Activated T-helper 1 cell treated with anti-CD3 and anti-CD28 coated beads, Interleukin-12 subunit alpha, Interleukin-12 subunit beta, Interleukin-2, Interleukin-4 antibody, amounts not matched to agents 30 ng/mL and 10 ng/mL and 1 ng/mL, durations not matched to agents 14 hours and 24 hours and 36 hours (primary cell): ENCODE results near the gene FRZB. TPM values are rescaled to one million over a fixed set of nuclear protein-coding genes. Genes with fewer than 3 reads are reported as not detected.
"Not testable (repeated sequence)": the region's sequence is repeated elsewhere in the genome, so short reads cannot be mapped to it uniquely, and the experiment has no call there.

ENCODE experiments used
- DNase-seq: peaks from one replicate; pipeline ENCODE4 v3.0.0; 2021; ENCODE audit warnings: low spot score
- H3K27ac Mint-ChIP-seq: one replicate; pipeline ENCODE4 v1.8.0; 2021; ENCODE audit warnings: mild to moderate bottlenecking, mixed read lengths
- H3K27me3 Mint-ChIP-seq: one replicate; pipeline ENCODE4 v1.8.0; 2022; ENCODE audit warnings: mild to moderate bottlenecking, moderate library complexity, mixed read lengths; ENCODE audit not compliant: insufficient read depth
- H3K36me3 Mint-ChIP-seq: one replicate; pipeline ENCODE4 v1.8.0; 2021; ENCODE audit warnings: low read depth, mixed read lengths
- H3K4me1 Mint-ChIP-seq: one replicate; pipeline ENCODE4 v1.8.0; 2021; ENCODE audit warnings: low read depth, mixed read lengths
- H3K4me3 Mint-ChIP-seq: one replicate; pipeline ENCODE4 v1.8.0; 2021; ENCODE audit warnings: mild to moderate bottlenecking, moderate library complexity, mixed read lengths
- H3K9me3 Mint-ChIP-seq: one replicate; pipeline ENCODE4 v1.8.0; 2021; ENCODE audit warnings: mixed read lengths
- intact Hi-C: fragments of 100-400 bp; cut with micrococcal nuclease; formaldehyde crosslinking; loops from one replicate; pipeline ENCODE4 v1.15.1; 2024
- total RNA-seq: library from RNA; stranded (reverse); gene quantifications from 2 replicates; pipeline ENCODE4 v1.2.3, GENCODE V29; 2022

Gene FRZB
- total RNA-seq, 1 donor from 2014 or later = not detected

DNA sequence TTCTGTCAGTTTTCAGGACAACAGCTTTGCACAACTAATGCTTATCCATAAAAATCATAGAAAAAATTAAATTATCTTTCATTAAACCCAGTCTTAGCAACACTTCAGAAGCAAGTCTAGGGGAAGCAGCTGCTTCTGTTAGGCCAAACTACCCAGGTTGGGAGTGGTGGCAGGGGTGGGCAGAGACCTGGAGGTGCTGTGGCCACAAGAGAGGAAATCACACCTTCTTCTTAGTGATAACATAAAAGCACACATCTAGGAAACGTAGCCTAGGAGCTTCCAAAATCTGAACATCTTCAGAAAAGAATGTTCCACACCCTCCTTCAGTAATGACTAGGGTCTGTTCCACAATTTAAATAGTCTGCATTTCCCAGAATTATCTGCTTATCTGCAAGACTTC lies 32.3 kb upstream of the FRZB start:
- Mint-ChIP-seq H3K27me3 (peaks cover 4% of the 10 kb centered on the region), H3K4me1 (peaks cover 9% of the 10 kb centered on the region), H3K27ac (no peak overlapping the region), H3K4me3 (no peak overlapping the region), H3K9me3 (no peaks in the 10 kb centered on the region), H3K36me3 (no peaks in the 10 kb centered on the region)
- no peak for DNase-seq
- intact Hi-C loops = no loop called here

DNA sequence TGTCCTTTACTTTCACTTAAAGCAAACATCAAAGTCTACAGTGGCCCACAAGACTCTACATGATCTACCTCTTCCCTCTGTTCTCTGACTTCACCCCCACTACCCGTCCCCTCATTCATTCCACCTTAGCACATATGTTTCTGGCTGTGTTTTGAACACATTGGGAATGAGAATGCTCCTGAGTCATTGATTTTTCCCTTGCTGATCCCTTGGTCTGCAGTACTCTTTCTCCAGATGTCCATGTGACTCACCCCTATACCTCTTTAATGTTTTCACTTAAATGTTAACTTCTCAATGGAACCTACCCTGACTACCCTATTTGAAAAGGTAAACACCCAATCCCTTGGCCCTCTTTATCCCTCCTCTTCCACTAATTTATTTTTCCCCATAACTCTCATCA lies 30.7 kb upstream of the FRZB start:
- no peak overlapping the region for H3K4me3 Mint-ChIP-seq
- intact Hi-C loops = no loop called here
- H3K36me3 Mint-ChIP-seq = no peaks in the 10 kb centered on the region
- H3K4me1 Mint-ChIP-seq = peaks cover 9% of the 10 kb centered on the region
- no peak overlapping the region for H3K27ac Mint-ChIP-seq
- no peaks in the 10 kb centered on the region for H3K9me3 Mint-ChIP-seq
- no peak for DNase-seq
- peaks cover 4% of the 10 kb centered on the region for H3K27me3 Mint-ChIP-seq

DNA sequence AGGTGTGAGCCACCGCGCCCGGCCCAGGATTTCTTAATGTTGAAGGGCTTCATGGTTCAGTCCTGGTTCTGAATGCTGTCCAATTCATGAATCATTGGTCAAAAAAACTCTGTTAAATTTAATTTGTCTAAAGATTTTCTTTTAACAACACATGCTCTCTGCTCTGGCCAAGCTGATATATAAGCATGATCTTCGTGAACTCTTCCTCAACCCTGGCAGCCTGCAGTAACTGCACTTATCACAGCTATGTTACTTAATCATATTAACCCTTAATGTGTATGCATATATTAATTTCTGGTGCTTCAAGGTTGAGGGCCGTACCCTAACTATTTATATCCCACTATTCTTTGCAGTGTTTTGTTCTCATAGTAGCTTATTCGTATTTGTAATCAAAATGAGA lies 29.4 kb upstream of the FRZB start:
- H3K4me3 Mint-ChIP-seq = no peak overlapping the region
- intact Hi-C loops = no loop called here

GRCh38 chr2:182895169-182895568 lies 28.7 kb upstream of the FRZB start:
- no peak for DNase-seq
- intact Hi-C loops = no loop called here
- no peaks in the 10 kb centered on the region for H3K9me3 Mint-ChIP-seq
- H3K27ac Mint-ChIP-seq = no peak overlapping the region
- peaks cover 9% of the 10 kb centered on the region for H3K4me1 Mint-ChIP-seq
- H3K27me3 Mint-ChIP-seq = peaks cover 4% of the 10 kb centered on the region
- H3K4me3 Mint-ChIP-seq = no peak overlapping the region
- no peaks in the 10 kb centered on the region for H3K36me3 Mint-ChIP-seq

More for the DNA sequence above, 29.4 kb upstream of the FRZB start:
- no peak overlapping the region for H3K27ac Mint-ChIP-seq
- DNase-seq = no peak
- no peaks in the 10 kb centered on the region for H3K9me3 Mint-ChIP-seq
- H3K27me3 Mint-ChIP-seq = peaks cover 4% of the 10 kb centered on the region
- H3K4me1 Mint-ChIP-seq = peaks cover 9% of the 10 kb centered on the region
- no peaks in the 10 kb centered on the region for H3K36me3 Mint-ChIP-seq

- no peak overlapping the region for H3K27ac Mint-ChIP-seq
- intact Hi-C loops = no loop called here
- no peaks in the 10 kb centered on the region for H3K36me3 Mint-ChIP-seq
Measured at GRCh38 chr2:182894174-182894573, 27.7 kb upstream of the FRZB start.

GRCh38 chr2:182893666-182894065 lies 27.2 kb upstream of the FRZB start:
- no peak overlapping the region for H3K27ac Mint-ChIP-seq
- intact Hi-C loops = no loop called here
- DNase-seq = no peak
- H3K27me3 Mint-ChIP-seq = no peaks in the 10 kb centered on the region
- H3K4me1 Mint-ChIP-seq = no peaks in the 10 kb centered on the region
- no peaks in the 10 kb centered on the region for H3K9me3 Mint-ChIP-seq
- H3K4me3 Mint-ChIP-seq = no peak overlapping the region
- no peaks in the 10 kb centered on the region for H3K36me3 Mint-ChIP-seq

More at GRCh38 chr2:182894174-182894573, 27.7 kb upstream of the FRZB start:
- no peak overlapping the region for H3K4me3 Mint-ChIP-seq
- no peaks in the 10 kb centered on the region for H3K27me3 Mint-ChIP-seq
- H3K4me1 Mint-ChIP-seq = peaks cover 3% of the 10 kb centered on the region
- DNase-seq = no peak
- H3K9me3 Mint-ChIP-seq = no peaks in the 10 kb centered on the region

- H3K4me3 Mint-ChIP-seq, H3K9me3 Mint-ChIP-seq, intact Hi-C loops, DNase-seq, H3K27ac Mint-ChIP-seq, H3K27me3 Mint-ChIP-seq, H3K4me1 Mint-ChIP-seq, H3K36me3 Mint-ChIP-seq: not testable (repeated sequence)
Measured at GRCh38 chr2:182893035-182893434, 26.6 kb upstream of the FRZB start.

DNA sequence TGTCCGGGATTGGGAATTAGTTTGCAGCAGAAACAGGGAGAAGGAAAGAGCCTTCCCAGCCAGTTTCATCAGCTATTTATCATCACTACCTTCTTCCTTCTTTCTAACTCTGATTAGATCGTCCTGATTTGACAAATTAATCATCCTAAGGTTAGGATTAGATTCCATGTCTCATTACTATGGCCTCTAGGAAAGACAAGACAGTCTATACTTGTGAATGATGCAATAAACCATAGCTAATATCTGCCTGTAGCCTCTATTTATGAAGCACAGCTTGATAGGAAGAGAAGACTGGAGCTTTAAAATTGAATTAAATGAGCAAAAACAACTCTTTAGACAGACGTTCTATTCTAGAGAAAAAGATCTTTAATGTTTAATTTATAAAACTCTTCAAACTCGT lies 25.2 kb upstream of the FRZB start:
- DNase-seq = no peak
- Mint-ChIP-seq H3K9me3 (no peaks in the 10 kb centered on the region), H3K4me3 (no peak overlapping the region), H3K27ac (no peak overlapping the region), H3K36me3 (no peaks in the 10 kb centered on the region), H3K4me1 (no peaks in the 10 kb centered on the region), H3K27me3 (no peaks in the 10 kb centered on the region)
- intact Hi-C loops = no loop called here

DNA sequence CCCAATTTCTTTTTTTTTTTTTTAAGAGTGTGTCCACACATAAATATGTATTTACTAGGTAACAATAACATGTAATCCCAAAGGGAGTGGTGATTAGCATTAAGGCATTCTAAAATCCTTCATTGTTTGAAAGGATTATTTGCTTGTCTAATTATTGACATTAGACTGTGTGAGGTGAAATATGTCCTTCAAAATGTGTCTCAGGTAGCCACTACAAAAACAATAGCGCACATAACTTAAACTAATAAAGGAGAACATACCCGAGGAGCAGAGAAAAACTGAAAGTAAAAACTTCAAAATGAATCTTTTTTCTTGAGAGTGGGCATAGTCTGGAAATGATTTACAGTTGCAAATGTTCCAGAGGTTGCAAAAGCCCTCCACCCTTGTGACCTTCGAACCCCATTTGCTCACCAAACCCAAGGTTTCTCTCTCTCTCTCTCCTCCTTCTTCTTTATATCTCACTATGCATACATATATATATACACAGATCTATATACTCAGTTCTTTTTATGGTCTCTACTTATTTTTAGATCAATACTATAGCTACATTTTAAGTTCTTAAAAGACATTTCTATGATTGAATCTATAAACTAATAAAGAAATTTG lies 24.4 kb upstream of the FRZB start:
- Mint-ChIP-seq H3K9me3 (no peaks in the 10 kb centered on the region), H3K4me1 (no peaks in the 10 kb centered on the region), H3K36me3 (no peaks in the 10 kb centered on the region), H3K27me3 (no peaks in the 10 kb centered on the region), H3K4me3 (no peak overlapping the region), H3K27ac (no peak overlapping the region)
- intact Hi-C loops = no loop called here
- DNase-seq = no peak

- no peaks in the 10 kb centered on the region for H3K9me3 Mint-ChIP-seq
- no peak for DNase-seq
- H3K36me3 Mint-ChIP-seq = no peaks in the 10 kb centered on the region
- H3K4me1 Mint-ChIP-seq = no peaks in the 10 kb centered on the region
- intact Hi-C loops = no loop called here
- H3K27ac Mint-ChIP-seq = no peak overlapping the region
- H3K27me3 Mint-ChIP-seq = no peaks in the 10 kb centered on the region
- H3K4me3 Mint-ChIP-seq = no peak overlapping the region
Measured at GRCh38 chr2:182890305-182890704, 23.9 kb upstream of the FRZB start.

DNA sequence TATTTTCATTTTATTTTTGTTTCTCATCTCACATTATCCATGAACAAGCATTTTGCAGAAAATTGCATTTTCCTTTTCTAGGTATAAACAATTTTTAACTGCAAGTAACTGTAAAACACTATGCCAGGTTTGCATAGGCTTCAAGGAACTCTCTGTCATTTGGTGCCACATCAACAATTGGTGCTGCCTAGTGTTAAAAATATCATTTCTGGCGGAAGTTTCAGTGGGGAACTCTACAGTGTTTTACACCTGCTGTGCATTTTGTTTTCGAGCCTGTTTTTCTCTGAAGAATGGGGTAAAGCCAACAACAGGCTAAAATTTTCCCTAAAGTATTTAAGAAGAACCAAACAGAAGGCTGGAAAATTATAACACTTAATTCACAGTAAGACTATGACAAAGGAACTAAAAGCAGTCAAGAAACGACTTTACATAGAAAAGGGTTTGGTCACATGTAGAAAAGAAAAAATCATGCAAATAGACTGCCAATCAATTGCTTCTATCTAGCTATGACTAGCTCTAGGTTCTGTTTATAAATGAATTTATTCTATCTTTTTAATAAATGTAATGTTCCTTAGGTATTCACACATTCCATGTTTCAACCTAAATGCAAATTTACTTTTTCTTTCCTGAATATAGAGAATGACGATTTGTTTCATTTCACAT lies 21.4 kb upstream of the FRZB start:
- no peak overlapping the region for H3K4me3 Mint-ChIP-seq
- intact Hi-C loops = no loop called here
- no peaks in the 10 kb centered on the region for H3K36me3 Mint-ChIP-seq
- H3K4me1 Mint-ChIP-seq = no peaks in the 10 kb centered on the region
- H3K27ac Mint-ChIP-seq = no peak overlapping the region
- no peak for DNase-seq
- H3K27me3 Mint-ChIP-seq = peaks cover 4% of the 10 kb centered on the region
- no peaks in the 10 kb centered on the region for H3K9me3 Mint-ChIP-seq

GRCh38 chr2:182887093-182887492 lies 20.7 kb upstream of the FRZB start:
- intact Hi-C loops = no loop called here
- Mint-ChIP-seq H3K27me3 (peaks cover 4% of the 10 kb centered on the region), H3K4me3 (no peak overlapping the region), H3K9me3 (no peaks in the 10 kb centered on the region), H3K27ac (no peak overlapping the region), H3K36me3 (no peaks in the 10 kb centered on the region), H3K4me1 (no peaks in the 10 kb centered on the region)
- DNase-seq = no peak

GRCh38 chr2:182885771-182886170 lies 19.3 kb upstream of the FRZB start:
- Mint-ChIP-seq H3K36me3 (no peaks in the 10 kb centered on the region), H3K4me3 (no peak overlapping the region), H3K9me3 (no peaks in the 10 kb centered on the region), H3K27me3 (peaks cover 4% of the 10 kb centered on the region), H3K27ac (no peak overlapping the region), H3K4me1 (no peaks in the 10 kb centered on the region)
- intact Hi-C loops = no loop called here
- DNase-seq = no peak

DNA sequence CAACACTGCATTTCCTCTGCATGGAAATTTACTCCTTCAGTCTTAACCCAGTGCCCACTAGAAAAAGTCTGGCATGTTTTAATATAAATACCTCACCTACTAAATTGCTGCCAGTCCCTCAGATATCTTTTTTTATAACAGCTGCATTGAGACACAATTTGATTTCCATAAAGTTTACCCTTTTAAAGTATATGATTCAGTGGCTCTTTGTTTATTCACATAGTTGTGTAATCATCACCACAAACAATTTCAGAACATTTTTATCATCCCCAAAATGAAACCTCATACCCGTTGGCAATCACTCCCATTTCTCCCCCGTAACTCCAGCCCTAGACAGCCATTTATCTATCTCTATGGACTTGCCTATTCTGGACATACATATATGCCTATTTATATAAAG lies 17.0 kb upstream of the FRZB start:
- H3K9me3 Mint-ChIP-seq = no peaks in the 10 kb centered on the region
- intact Hi-C loops = no loop called here
- H3K4me3 Mint-ChIP-seq = no peak overlapping the region
- no peaks in the 10 kb centered on the region for H3K36me3 Mint-ChIP-seq
- H3K27me3 Mint-ChIP-seq = peaks cover 4% of the 10 kb centered on the region
- H3K4me1 Mint-ChIP-seq = no peaks in the 10 kb centered on the region
- H3K27ac Mint-ChIP-seq = no peak overlapping the region
- DNase-seq = no peak
